Measurements from ENCODE around the gene VMA21. TPM values are rescaled to one million over a fixed set of nuclear protein-coding genes. Genes with fewer than 3 reads are reported as not detected.

The VMA21 gene
- total RNA-seq, 1 experiment from 2014 or later: 66.3 TPM

Other genes with a start within 250 kb of the VMA21 start
- gene GPR50, start 220.6 kb upstream of the VMA21 start, total RNA-seq (2014; rRNA removed; shearing (Covaris generic)): not detected in 2 replicates
- 0.17 and 1.5 TPM in 2 replicates for gene PASD1, start 166.5 kb downstream of the VMA21 start, total RNA-seq (2014; rRNA removed; shearing (Covaris generic))

Data from Daoy (cell line).